ENCODE results near the gene KAT6B. TPM values are rescaled to one million over a fixed set of nuclear protein-coding genes. Genes with fewer than 3 reads are reported as not detected.

KAT6B gene
- total RNA-seq, 1 donor from 2014 or later: 21.7 TPM

GRCh38 chr10:75002351-75002725, 175.9 kb downstream of the KAT6B start:
- Histone ChIP-seq H3K4me2 (ENCODE audit: low read length) (no peak overlapping the region), H3K9me3 (ENCODE audit: insufficient read depth, low read depth, low read length) (no peaks in the 10 kb centered on the region), H3K9ac (ENCODE audit: low read length) (no peak overlapping the region), H3K4me1 (ENCODE audit: insufficient read depth, low read length) (no peaks in the 10 kb centered on the region), H3K4me3 (ENCODE audit: insufficient read depth, low read depth, low read length) (no peak overlapping the region), H3K36me3 (ENCODE audit: insufficient read depth, low read length) (peaks cover 2% of the 10 kb centered on the region), H4K20me1 (ENCODE audit: insufficient read depth, low read length) (no peaks in the 10 kb centered on the region), H2AFZ (ENCODE audit: low read depth, low read length) (no peak overlapping the region), H3K27me3 (ENCODE audit: insufficient read depth, low read length) (no peaks in the 10 kb centered on the region), H3K79me2 (ENCODE audit: insufficient read depth, low read length) (no peaks in the 10 kb centered on the region), H3K27ac (ENCODE audit: low read depth, low read length) (no peak overlapping the region)
- H3K4me1 Mint-ChIP-seq (ENCODE audit: low read depth, unreplicated experiment): no peaks in the 10 kb centered on the region
- no peak overlapping the region for H3K27ac Mint-ChIP-seq (ENCODE audit: unreplicated experiment)
- no peak overlapping the region for H3K4me3 Mint-ChIP-seq (ENCODE audit: unreplicated experiment)
- no peaks in the 10 kb centered on the region for H3K27me3 Mint-ChIP-seq (ENCODE audit: low read depth, unreplicated experiment)
- DNase-seq (ENCODE audit: low read depth) (no peak), FAIRE-seq (no peak)
- TF ChIP-seq EZH2 (IDR thresholded peaks at IDR 0.05; ENCODE audit: insufficient read depth, low read length) (no peak), CTCF (IDR thresholded peaks at IDR 0.05; ENCODE audit: insufficient read depth, low read depth, low read length) (no peak)
- peaks cover 9% of the 10 kb centered on the region for H3K36me3 Mint-ChIP-seq (ENCODE audit: low read depth, unreplicated experiment)
- no peaks in the 10 kb centered on the region for H3K9me3 Mint-ChIP-seq (ENCODE audit: unreplicated experiment)

GRCh38 chr10:75002967-75003594, 176.7 kb downstream of the KAT6B start:
- no peaks in the 10 kb centered on the region for H4K20me1 ChIP-seq (ENCODE audit: insufficient read depth, low read length)
- H3K9me3 ChIP-seq (ENCODE audit: insufficient read depth, low read depth, low read length): no peaks in the 10 kb centered on the region
- peaks cover 2% of the 10 kb centered on the region for H3K36me3 ChIP-seq (ENCODE audit: insufficient read depth, low read length)
- H3K27ac Mint-ChIP-seq (ENCODE audit: unreplicated experiment): no peak overlapping the region
- no peak for TF ChIP-seq CTCF (IDR thresholded peaks at IDR 0.05; ENCODE audit: insufficient read depth, low read depth, low read length)
- TF ChIP-seq EZH2 (IDR thresholded peaks at IDR 0.05; ENCODE audit: insufficient read depth, low read length): no peak
- H3K27ac ChIP-seq (ENCODE audit: low read depth, low read length): no peak overlapping the region
- H3K4me1 ChIP-seq (ENCODE audit: insufficient read depth, low read length): no peaks in the 10 kb centered on the region
- no peaks in the 10 kb centered on the region for H3K9me3 Mint-ChIP-seq (ENCODE audit: unreplicated experiment)
- no peaks in the 10 kb centered on the region for H3K79me2 ChIP-seq (ENCODE audit: insufficient read depth, low read length)
- H3K9ac ChIP-seq (ENCODE audit: low read length): no peak overlapping the region
- peaks cover 9% of the 10 kb centered on the region for H3K36me3 Mint-ChIP-seq (ENCODE audit: low read depth, unreplicated experiment)
- no peaks in the 10 kb centered on the region for H3K27me3 Mint-ChIP-seq (ENCODE audit: low read depth, unreplicated experiment)
- H3K4me1 Mint-ChIP-seq (ENCODE audit: low read depth, unreplicated experiment): no peaks in the 10 kb centered on the region
- H3K4me3 Mint-ChIP-seq (ENCODE audit: unreplicated experiment): no peak overlapping the region
- no peak overlapping the region for H2AFZ ChIP-seq (ENCODE audit: low read depth, low read length)
- no peak for DNase-seq (ENCODE audit: low read depth)
- FAIRE-seq: no peak
- H3K4me3 ChIP-seq (ENCODE audit: insufficient read depth, low read depth, low read length): no peak overlapping the region
- no peak overlapping the region for H3K4me2 ChIP-seq (ENCODE audit: low read length)
- no peaks in the 10 kb centered on the region for H3K27me3 ChIP-seq (ENCODE audit: insufficient read depth, low read length)

GRCh38 chr10:75003891-75004290, 177.5 kb downstream of the KAT6B start:
- H3K9me3 ChIP-seq (ENCODE audit: insufficient read depth, low read depth, low read length): no peaks in the 10 kb centered on the region
- no peak overlapping the region for H2AFZ ChIP-seq (ENCODE audit: low read depth, low read length)
- H4K20me1 ChIP-seq (ENCODE audit: insufficient read depth, low read length): no peaks in the 10 kb centered on the region
- H3K27ac Mint-ChIP-seq (ENCODE audit: unreplicated experiment): no peak overlapping the region
- no peaks in the 10 kb centered on the region for H3K79me2 ChIP-seq (ENCODE audit: insufficient read depth, low read length)
- H3K9me3 Mint-ChIP-seq (ENCODE audit: unreplicated experiment): no peaks in the 10 kb centered on the region
- FAIRE-seq (no peak), DNase-seq (ENCODE audit: low read depth) (no peak)
- no peak overlapping the region for H3K4me3 ChIP-seq (ENCODE audit: insufficient read depth, low read depth, low read length)
- no peak overlapping the region for H3K4me2 ChIP-seq (ENCODE audit: low read length)
- no peaks in the 10 kb centered on the region for H3K36me3 ChIP-seq (ENCODE audit: insufficient read depth, low read length)
- H3K4me3 Mint-ChIP-seq (ENCODE audit: unreplicated experiment): no peak overlapping the region
- TF ChIP-seq CTCF (IDR thresholded peaks at IDR 0.05; ENCODE audit: insufficient read depth, low read depth, low read length) (no peak), EZH2 (IDR thresholded peaks at IDR 0.05; ENCODE audit: insufficient read depth, low read length) (no peak)
- H3K4me1 Mint-ChIP-seq (ENCODE audit: low read depth, unreplicated experiment): no peaks in the 10 kb centered on the region
- peaks cover 6% of the 10 kb centered on the region for H3K36me3 Mint-ChIP-seq (ENCODE audit: low read depth, unreplicated experiment)
- H3K9ac ChIP-seq (ENCODE audit: low read length): no peak overlapping the region
- no peak overlapping the region for H3K27ac ChIP-seq (ENCODE audit: low read depth, low read length)
- H3K27me3 ChIP-seq (ENCODE audit: insufficient read depth, low read length): no peaks in the 10 kb centered on the region
- H3K4me1 ChIP-seq (ENCODE audit: insufficient read depth, low read length): no peaks in the 10 kb centered on the region
- H3K27me3 Mint-ChIP-seq (ENCODE audit: low read depth, unreplicated experiment): no peaks in the 10 kb centered on the region

All from astrocyte (in vitro differentiated cells and primary cell).